A549 (cell line): ENCODE results near the gene TM9SF4. TPM values are rescaled to one million over a fixed set of nuclear protein-coding genes. Genes with fewer than 3 reads are reported as not detected.

Experiments used
- ATAC-seq, 2 experiments: fragments of 200-7000 bp in 1 of 2; fragments of >200 bp in 1 of 2; cut with Nextera tagmentation in 1 of 2; cut with Tn5 transposase in 1 of 2; 3 replicates each; pipeline versions ENCODE4 v1.8.0 to v1.9.1; 2018 to 2020; ENCODE audit warnings: mild to moderate bottlenecking in 1 of 2, moderate library complexity in 1 of 2
- CTCF ChIA-PET: fragments of 300-600 bp; sonication (Branson Sonifier 250); formaldehyde crosslinking; extraction: SDS; loops from one replicate; lab custom pipeline; 2021; ENCODE audit warnings: antibody characterized with exemption, inconsistent platforms; lab: Yijun Ruan, JAX
- POLR2A ChIA-PET: fragments of 350-600 bp; formaldehyde crosslinking; extraction: SDS; loops from one replicate; lab custom pipeline; 2021; ENCODE audit warnings: antibody characterized with exemption, inconsistent platforms; lab: Yijun Ruan, JAX
- DNase-seq, 2 experiments: peaks; one replicate each; pipeline versions ENCODE4 v3.0.0 to v3.0.0-alpha.2; 2011 to 2016; ENCODE audit warnings: low read depth in 1 of 2, low spot score in 1 of 2
- FAIRE-seq: peaks from 2 replicates; lab custom pipeline; 2011; peaks lifted over from hg19 to GRCh38; lab: Jason Lieb, UNC
- H3K27ac ChIP-seq, 2 experiments: fragments of >200 bp; sonication (Bioruptor Twin); formaldehyde crosslinking; 3 replicates each; pipeline ENCODE4 v1.5.1; 2016 to 2017
- H3K4me1 ChIP-seq: fragments of >200 bp; sonication (Bioruptor Twin); formaldehyde crosslinking; 3 replicates; pipeline ENCODE4 v1.6.1; 2016
- H3K4me2 ChIP-seq: fragments of >200 bp; sonication (Bioruptor Twin); formaldehyde crosslinking; 3 replicates; pipeline ENCODE4 v1.6.1; 2016
- H3K4me3 ChIP-seq: fragments of >200 bp; sonication (Bioruptor Twin); formaldehyde crosslinking; 3 replicates; pipeline ENCODE4 v1.5.1; 2016
- H3K9me3 ChIP-seq: fragments of >200 bp; sonication (Bioruptor Twin); formaldehyde crosslinking; 3 replicates; pipeline ENCODE4 v1.6.1; 2016
- CBX8 ChIP-seq: fragments of 200-600 bp; sonication (generic); IDR thresholded peaks from 2 replicates; pipeline ENCODE4 v1.6.1; 2016
- CHD4 ChIP-seq: fragments of 200-600 bp; sonication (generic); IDR thresholded peaks from 2 replicates; pipeline ENCODE4 v1.6.1; 2016; ENCODE audit warnings: antibody characterized with exemption, mild to moderate bottlenecking, borderline replicate concordance
- CTCF ChIP-seq: fragments of >200 bp; sonication (Bioruptor Twin); formaldehyde crosslinking; IDR thresholded peaks from 3 replicates; pipeline ENCODE4 v1.5.1; 2016
- EHMT2 ChIP-seq: fragments of 200-600 bp; sonication (generic); IDR thresholded peaks from 2 replicates; pipeline ENCODE4 v1.6.1; 2016; ENCODE audit warnings: antibody characterized with exemption, low read depth, mild to moderate bottlenecking, moderate library complexity
- FOSB ChIP-seq: fragments of 250-450 bp; sonication (Bioruptor Pico); IDR thresholded peaks from 2 replicates; pipeline ENCODE4 v1.5.0; 2020; ENCODE audit warnings: mild to moderate bottlenecking, moderate library complexity
- HDAC2 ChIP-seq: fragments of 200-600 bp; sonication (generic); IDR thresholded peaks from 2 replicates; pipeline ENCODE4 v1.6.1; 2016
- HMGXB4 ChIP-seq: fragments of 250-450 bp; sonication (Bioruptor Pico); IDR thresholded peaks from 2 replicates; pipeline ENCODE4 v1.5.0; 2021; ENCODE audit warnings: mild to moderate bottlenecking, moderate library complexity, borderline replicate concordance
- HOXA7 ChIP-seq: fragments of 250-450 bp; sonication (Bioruptor Pico); IDR thresholded peaks from 2 replicates; pipeline ENCODE4 v1.5.0; 2020; ENCODE audit warnings: mild to moderate bottlenecking, moderate library complexity
- JUNB ChIP-seq: fragments of >200 bp; sonication (Bioruptor Twin); formaldehyde crosslinking; IDR thresholded peaks from 2 replicates; pipeline ENCODE4 v1.6.1; 2016
- MAFK ChIP-seq: fragments of 450-650 bp; IDR thresholded peaks from 2 replicates; pipeline ENCODE4 v1.6.1; 2014; ENCODE audit not compliant: partially characterized antibody
- MAZ ChIP-seq: fragments of 150-350 bp; IDR thresholded peaks from 2 replicates; pipeline ENCODE4 v1.6.1; 2014; ENCODE audit warnings: antibody characterized with exemption, low read depth, low read length, borderline replicate concordance
- NPAS2 ChIP-seq: fragments of 250-450 bp; sonication (Bioruptor Pico); IDR thresholded peaks from 2 replicates; pipeline ENCODE4 v1.8.0; 2022; ENCODE audit warnings: mild to moderate bottlenecking, moderate library complexity, borderline replicate concordance
- PHF8 ChIP-seq: fragments of 200-600 bp; sonication (generic); IDR thresholded peaks from 2 replicates; pipeline ENCODE4 v1.6.1; 2016; ENCODE audit warnings: low read depth, mild to moderate bottlenecking, antibody characterized with exemption, moderate library complexity, borderline replicate concordance
- POLR2A ChIP-seq: IDR thresholded peaks from 2 replicates; pipeline ENCODE4 v1.6.1; 2012; ENCODE audit warnings: mild to moderate bottlenecking, low read length
- RARB ChIP-seq: fragments of 250-450 bp; sonication (Bioruptor Pico); IDR thresholded peaks from 2 replicates; pipeline ENCODE4 v1.8.0; 2021; ENCODE audit warnings: mild to moderate bottlenecking, moderate library complexity
- REST ChIP-seq: fragments of 200-600 bp; sonication (generic); IDR thresholded peaks from 2 replicates; pipeline ENCODE4 v1.6.1; 2016; ENCODE audit warnings: antibody characterized with exemption, mild to moderate bottlenecking, moderate library complexity
- TFCP2L1 ChIP-seq: fragments of 250-450 bp; sonication (Bioruptor Pico); IDR thresholded peaks from 2 replicates; pipeline ENCODE4 v1.5.0; 2021; ENCODE audit warnings: mild to moderate bottlenecking
- ZSCAN20 ChIP-seq: fragments of 250-450 bp; sonication (Bioruptor Pico); IDR thresholded peaks from 2 replicates; pipeline ENCODE4 v1.8.0; 2022; ENCODE audit warnings: mild to moderate bottlenecking, moderate library complexity
- WGBS: methylation state at CpG from one replicate; pipeline ENCODE4 v1.1.6; 2017; ENCODE audit errors: missing lambda C conversion rate; 5-methylcytosine and 5-hydroxymethylcytosine counted together
- polyA plus RNA-seq, 4 experiments: library from polyadenylated mRNA; depleted of rRNA in 3 of 4; stranded (reverse); fragments of >200 nt; fragmentation: RNase III in 1 of 4; extraction: RNeasy Plus Mini Kit Qiagen cat#74134 plus additional on column Dnase treatment in 1 of 4; gene quantifications; 2 replicates in 3 of 4; 3 replicates in 1 of 4; pipeline ENCODE4 v1.2.3, GENCODE V29; 2011 to 2017
- TF ChIP-seq, protein P1 (sequence below): fragments of 150-350 bp; IDR thresholded peaks from 2 replicates; pipeline ENCODE4 v1.6.1; 2014; ENCODE audit warnings: low read depth, mild to moderate bottlenecking, low read length
- TF ChIP-seq, protein P2 (sequence below): IDR thresholded peaks from 2 replicates; pipeline ENCODE4 v1.6.1; 2012

Gene TM9SF4
- polyA plus RNA-seq, 2 of the 4 experiments (the other 2 are of a cell fraction) = 52.3 to 60.0 TPM

- ChIA-PET CTCF (interaction anchor here (0.7 to 6.7 kb wide), 5 partner anchors 10 to 228 kb away, joined by 3 to 38 read pairs (median 4); no protein-coding TSS in a partner anchor), POLR2A (no interaction called here)
- FAIRE-seq = no peak
- WGBS = 40% methylated on average over 3 of the region's 3 CpGs
- H3K4me1 ChIP-seq = no peaks in the 10 kb centered on the region
- H3K4me2 ChIP-seq = no peak overlapping the region
- no peak overlapping the region for H3K4me3 ChIP-seq
- no peak overlapping the region for H3K27ac ChIP-seq
- no peak for DNase-seq
- H3K9me3 ChIP-seq = no peaks in the 10 kb centered on the region
- no peak for ATAC-seq
- TF ChIP-seq CHD4 (no peak), MAZ (no peak), TFCP2L1 (CRISPR knock-in tag) (no peak), NPAS2 (CRISPR knock-in tag) (no peak), HMGXB4 (no peak), EHMT2 (no peak), MAFK (no peak), RARB (CRISPR knock-in tag) (no peak), CTCF (no peak), POLR2A (no peak), PHF8 (no peak), HOXA7 (CRISPR knock-in tag) (no peak), CBX8 (no peak), JUNB (no peak), HDAC2 (no peak), ZSCAN20 (CRISPR knock-in tag) (no peak), FOSB (no peak)
- TF ChIP-seq, protein P1, sequence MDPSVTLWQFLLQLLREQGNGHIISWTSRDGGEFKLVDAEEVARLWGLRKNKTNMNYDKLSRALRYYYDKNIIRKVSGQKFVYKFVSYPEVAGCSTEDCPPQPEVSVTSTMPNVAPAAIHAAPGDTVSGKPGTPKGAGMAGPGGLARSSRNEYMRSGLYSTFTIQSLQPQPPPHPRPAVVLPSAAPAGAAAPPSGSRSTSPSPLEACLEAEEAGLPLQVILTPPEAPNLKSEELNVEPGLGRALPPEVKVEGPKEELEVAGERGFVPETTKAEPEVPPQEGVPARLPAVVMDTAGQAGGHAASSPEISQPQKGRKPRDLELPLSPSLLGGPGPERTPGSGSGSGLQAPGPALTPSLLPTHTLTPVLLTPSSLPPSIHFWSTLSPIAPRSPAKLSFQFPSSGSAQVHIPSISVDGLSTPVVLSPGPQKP = no peak
- TF ChIP-seq, protein P2, sequence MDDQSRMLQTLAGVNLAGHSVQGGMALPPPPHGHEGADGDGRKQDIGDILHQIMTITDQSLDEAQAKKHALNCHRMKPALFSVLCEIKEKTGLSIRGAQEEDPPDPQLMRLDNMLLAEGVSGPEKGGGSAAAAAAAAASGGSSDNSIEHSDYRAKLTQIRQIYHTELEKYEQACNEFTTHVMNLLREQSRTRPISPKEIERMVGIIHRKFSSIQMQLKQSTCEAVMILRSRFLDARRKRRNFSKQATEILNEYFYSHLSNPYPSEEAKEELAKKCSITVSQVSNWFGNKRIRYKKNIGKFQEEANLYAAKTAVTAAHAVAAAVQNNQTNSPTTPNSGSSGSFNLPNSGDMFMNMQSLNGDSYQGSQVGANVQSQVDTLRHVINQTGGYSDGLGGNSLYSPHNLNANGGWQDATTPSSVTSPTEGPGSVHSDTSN = no peak
- TF ChIP-seq, all 56 proteins: peak for 0
Measured at GRCh38 chr20:32080783-32081182, 28.7 kb upstream of the TM9SF4 start.

- no peak overlapping the region for H3K4me3 ChIP-seq
- no peaks in the 10 kb centered on the region for H3K9me3 ChIP-seq
- no peak overlapping the region for H3K4me2 ChIP-seq
- ATAC-seq = no peak
- ChIA-PET POLR2A (no interaction called here), CTCF (interaction anchor here (1.4 to 6.7 kb wide), 3 partner anchors 8 to 52 kb away, joined by 3 to 38 read pairs (median 4); no protein-coding TSS in a partner anchor)
- H3K27ac ChIP-seq = no peak overlapping the region
- H3K4me1 ChIP-seq = no peaks in the 10 kb centered on the region
- DNase-seq = no peak
- 64% methylated on average over 6 of the region's 6 CpGs for WGBS
- TF ChIP-seq REST = no peak
- FAIRE-seq = no peak
Measured at GRCh38 chr20:32083469-32083868, 26.0 kb upstream of the TM9SF4 start.
